Upper lobe of right lung (tissue), 1 donor: ENCODE measurements around the gene HRC. TPM values are rescaled to one million over a fixed set of nuclear protein-coding genes. Genes with fewer than 3 reads are reported as not detected.
A peak's percentile ranks its signal among the peaks of the same experiment; 100 is the strongest.

ENCODE experiments used
- ATAC-seq: fragments of 200-7000 bp; cut with Tn5 transposase; one replicate; pipeline ENCODE4 v1.9.1; 2020; ENCODE audit warnings: mild to moderate bottlenecking, moderate library complexity
- DNase-seq: peaks from one replicate; pipeline ENCODE4 v3.0.0-alpha.2; 2020
- H3K27ac ChIP-seq: fragments of 200-600 bp; one replicate; pipeline ENCODE4 v1.8.0; 2022
- H3K27me3 ChIP-seq: fragments of 200-600 bp; one replicate; pipeline ENCODE4 v1.8.0; 2022; ENCODE audit warnings: mild to moderate bottlenecking
- H3K36me3 ChIP-seq: fragments of 200-600 bp; one replicate; pipeline ENCODE4 v1.8.0; 2022
- H3K4me1 ChIP-seq: fragments of 200-600 bp; one replicate; pipeline ENCODE4 v1.8.0; 2022
- H3K4me3 ChIP-seq: fragments of 200-600 bp; one replicate; pipeline ENCODE4 v1.8.0; 2022; ENCODE audit warnings: mild to moderate bottlenecking
- H3K9me3 ChIP-seq: fragments of 200-600 bp; one replicate; pipeline ENCODE4 v1.8.0; 2022
- intact Hi-C: fragments of 100-400 bp; cut with DNase I; formaldehyde crosslinking; loops from one replicate; pipeline ENCODE4 v1.11.0; 2022
- total RNA-seq: library from RNA; stranded (reverse); fragmentation: NEBNext Ultra II Directional; extraction: Animal tissue kit (Norgen Biotek cat#: 25700); gene quantifications from one replicate; pipeline ENCODE4 v1.2.1, GENCODE V29; 2021
- TF ChIP-seq, protein P1 (sequence below): fragments of 200-600 bp; IDR thresholded peaks from one replicate; pipeline ENCODE4 v1.8.0; 2022; ENCODE audit warnings: antibody characterized with exemption
- donor health status: DM: no; HTN: yes; CAD: no; lungs with severe emphysema.

HRC gene
- total RNA-seq, 1 donor from 2014 or later = 2.2 TPM

DNA sequence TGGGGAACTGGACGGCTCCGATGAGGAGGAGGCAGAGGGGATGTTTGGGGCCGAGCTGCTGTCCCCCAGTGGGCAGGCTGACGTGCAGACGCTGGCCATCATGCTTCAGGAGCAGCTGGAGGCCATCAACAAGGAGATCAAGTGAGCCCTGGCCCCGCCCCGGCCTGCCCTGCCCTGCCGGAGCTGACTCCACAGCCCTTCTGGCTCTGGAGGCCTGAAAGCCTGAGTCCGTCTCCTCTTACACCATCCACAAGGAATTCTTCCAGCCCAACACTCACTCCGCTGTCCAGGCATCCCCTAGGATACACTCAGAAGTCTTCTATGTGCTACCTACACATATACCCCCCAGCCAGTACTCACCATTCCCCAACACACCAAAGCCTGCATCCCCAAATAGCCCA is 18.4 kb downstream of the HRC start:
- Histone ChIP-seq H3K36me3 (no peaks in the 10 kb centered on the region), H3K4me1 (peaks cover 10% of the 10 kb centered on the region), H3K4me3 (no peak overlapping the region), H3K27me3 (no peaks in the 10 kb centered on the region), H3K9me3 (no peaks in the 10 kb centered on the region), H3K27ac (peak overlapping the region; percentile 24)
- intact Hi-C loops = no loop called here
- DNase-seq = no peak
- peak; percentile 1 for ATAC-seq
- TF ChIP-seq, protein P1, sequence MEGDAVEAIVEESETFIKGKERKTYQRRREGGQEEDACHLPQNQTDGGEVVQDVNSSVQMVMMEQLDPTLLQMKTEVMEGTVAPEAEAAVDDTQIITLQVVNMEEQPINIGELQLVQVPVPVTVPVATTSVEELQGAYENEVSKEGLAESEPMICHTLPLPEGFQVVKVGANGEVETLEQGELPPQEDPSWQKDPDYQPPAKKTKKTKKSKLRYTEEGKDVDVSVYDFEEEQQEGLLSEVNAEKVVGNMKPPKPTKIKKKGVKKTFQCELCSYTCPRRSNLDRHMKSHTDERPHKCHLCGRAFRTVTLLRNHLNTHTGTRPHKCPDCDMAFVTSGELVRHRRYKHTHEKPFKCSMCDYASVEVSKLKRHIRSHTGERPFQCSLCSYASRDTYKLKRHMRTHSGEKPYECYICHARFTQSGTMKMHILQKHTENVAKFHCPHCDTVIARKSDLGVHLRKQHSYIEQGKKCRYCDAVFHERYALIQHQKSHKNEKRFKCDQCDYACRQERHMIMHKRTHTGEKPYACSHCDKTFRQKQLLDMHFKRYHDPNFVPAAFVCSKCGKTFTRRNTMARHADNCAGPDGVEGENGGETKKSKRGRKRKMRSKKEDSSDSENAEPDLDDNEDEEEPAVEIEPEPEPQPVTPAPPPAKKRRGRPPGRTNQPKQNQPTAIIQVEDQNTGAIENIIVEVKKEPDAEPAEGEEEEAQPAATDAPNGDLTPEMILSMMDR = no peak

DNA sequence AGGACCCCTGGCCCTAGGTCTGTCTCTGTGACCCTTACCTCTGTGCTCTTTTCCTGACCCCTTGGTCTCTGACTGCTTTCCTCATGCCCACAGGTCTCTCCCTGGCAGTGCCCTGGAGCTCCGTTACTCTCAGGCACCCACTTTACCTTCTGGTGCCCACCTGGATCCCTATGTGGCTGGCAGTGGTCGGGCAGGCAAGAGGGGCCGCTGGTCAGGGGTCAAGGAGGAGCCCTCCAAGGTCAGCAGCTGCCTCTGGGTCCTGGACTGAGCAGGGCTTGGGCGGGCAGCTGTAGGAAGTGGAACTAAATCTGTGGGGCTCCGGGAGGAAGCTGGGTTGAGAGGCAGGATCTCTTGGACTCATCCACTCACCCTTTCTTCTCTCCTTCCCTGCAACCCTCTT is 19.5 kb downstream of the HRC start:
- H3K36me3 ChIP-seq = no peaks in the 10 kb centered on the region
- no peaks in the 10 kb centered on the region for H3K27me3 ChIP-seq
- DNase-seq (no peak), ATAC-seq (no peak)
- TF ChIP-seq, protein P1 = no peak
- no peak overlapping the region for H3K4me3 ChIP-seq
- H3K4me1 ChIP-seq = peaks cover 10% of the 10 kb centered on the region
- H3K9me3 ChIP-seq = no peaks in the 10 kb centered on the region
- H3K27ac ChIP-seq = no peak overlapping the region
- intact Hi-C loops = no loop called here

DNA sequence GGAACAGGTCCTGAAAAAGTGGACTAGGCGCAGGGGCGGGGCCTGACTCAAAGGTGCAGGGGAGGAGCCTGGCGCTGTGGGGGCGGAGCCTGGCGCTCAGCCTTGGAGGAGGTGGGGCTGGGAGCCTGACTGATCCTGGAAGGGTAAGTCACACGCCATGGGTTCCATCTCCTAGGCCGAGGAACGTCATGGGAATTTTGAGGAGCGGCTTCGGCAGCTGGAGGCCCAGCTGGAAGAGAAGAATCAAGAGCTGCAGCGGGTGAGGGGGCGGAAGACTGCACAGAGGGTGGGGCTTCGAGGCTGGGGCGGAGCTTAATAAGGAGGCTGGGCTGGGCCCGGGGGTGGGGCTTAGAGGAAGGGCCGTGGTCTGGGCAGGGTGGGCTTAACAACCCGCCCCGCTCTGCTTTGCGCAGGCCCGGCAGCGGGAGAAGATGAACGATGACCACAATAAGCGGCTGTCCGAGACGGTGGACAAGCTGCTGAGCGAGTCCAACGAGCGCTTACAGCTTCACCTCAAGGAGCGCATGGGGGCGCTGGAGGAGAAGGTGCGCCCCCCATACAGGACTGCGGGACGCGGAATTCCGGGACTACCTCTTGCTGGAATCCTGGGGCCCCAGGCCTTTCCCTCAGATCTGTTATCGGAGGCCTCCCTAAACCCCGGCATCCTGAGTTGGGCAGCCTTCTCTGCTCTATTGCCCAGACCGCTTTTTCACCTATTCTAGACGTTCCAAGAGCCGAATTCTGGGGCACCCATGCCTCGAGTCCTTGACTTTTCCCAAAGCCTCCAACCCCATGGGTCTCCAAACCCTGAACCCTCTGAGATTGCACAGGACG is 21.4 kb downstream of the HRC start:
- peak overlapping the region; percentile 36 for H3K4me3 ChIP-seq
- H3K36me3 ChIP-seq = no peaks in the 10 kb centered on the region
- intact Hi-C loops = no loop called here
- no peaks in the 10 kb centered on the region for H3K9me3 ChIP-seq
- H3K27me3 ChIP-seq = no peaks in the 10 kb centered on the region
- peak; percentile 86 for ATAC-seq
- H3K27ac ChIP-seq = no peak overlapping the region
- TF ChIP-seq, protein P1 = peak; percentile 7
- DNase-seq = peak; percentile 91
- H3K4me1 ChIP-seq = peaks cover 10% of the 10 kb centered on the region

DNA sequence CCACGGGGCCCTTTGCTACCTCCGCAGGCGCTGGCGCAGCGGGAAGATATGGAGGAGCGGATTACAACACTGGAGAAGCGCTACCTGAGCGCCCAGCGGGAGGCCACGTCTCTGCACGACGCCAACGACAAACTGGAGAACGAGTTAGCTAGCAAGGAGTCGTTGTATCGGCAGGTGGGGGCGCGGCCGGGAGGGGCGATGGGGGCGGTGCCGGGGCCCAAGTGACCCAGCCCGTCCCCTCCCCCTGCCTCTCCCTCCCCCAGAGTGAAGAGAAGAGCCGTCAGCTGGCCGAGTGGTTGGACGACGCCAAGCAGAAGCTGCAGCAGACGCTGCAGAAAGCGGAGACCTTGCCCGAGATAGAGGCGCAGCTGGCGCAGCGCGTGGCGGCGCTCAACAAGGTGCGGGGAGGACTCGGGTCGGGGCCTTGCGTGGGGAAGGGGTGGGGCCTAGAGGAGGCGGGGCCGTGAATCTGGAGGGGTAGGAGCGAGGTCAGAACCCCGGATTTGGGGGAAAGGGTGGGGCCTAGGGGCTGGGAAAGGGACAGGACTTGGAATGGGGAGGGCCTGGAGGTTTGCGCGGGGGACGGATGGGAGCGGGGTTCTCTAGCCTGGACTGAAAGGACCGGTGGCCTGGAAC is 22.1 kb downstream of the HRC start:
- Histone ChIP-seq H3K4me1 (peaks cover 15% of the 10 kb centered on the region), H3K27me3 (no peaks in the 10 kb centered on the region), H3K27ac (no peak overlapping the region), H3K36me3 (no peaks in the 10 kb centered on the region), H3K9me3 (no peaks in the 10 kb centered on the region), H3K4me3 (peak overlapping the region; percentile 36)
- DNase-seq (peak; percentile 79), ATAC-seq (peak; percentile 51)
- intact Hi-C loops = no loop called here
- TF ChIP-seq, protein P1 = no peak

DNA sequence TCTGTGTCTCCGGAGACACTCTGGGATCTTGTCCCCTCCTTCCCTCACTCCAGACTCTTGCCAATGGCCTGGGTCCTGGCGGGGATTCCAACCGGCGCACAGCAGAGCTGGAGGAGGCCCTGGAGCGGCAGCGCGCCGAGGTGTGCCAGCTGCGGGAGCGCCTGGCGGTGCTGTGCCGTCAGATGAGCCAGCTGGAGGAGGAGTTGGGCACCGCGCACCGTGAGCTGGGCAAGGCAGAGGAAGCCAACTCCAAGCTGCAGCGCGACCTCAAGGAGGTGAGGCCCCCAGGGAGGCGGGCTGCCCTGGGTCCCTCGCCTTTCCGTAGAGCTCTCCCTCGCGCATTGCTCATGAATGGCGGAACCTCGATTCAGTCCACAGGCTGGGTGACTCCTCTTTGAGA is 24.9 kb downstream of the HRC start:
- no peaks in the 10 kb centered on the region for H3K36me3 ChIP-seq
- no peak overlapping the region for H3K27ac ChIP-seq
- no peak for DNase-seq
- no peaks in the 10 kb centered on the region for H3K9me3 ChIP-seq
- H3K4me3 ChIP-seq = no peak overlapping the region
- intact Hi-C loops = no loop called here
- ATAC-seq = no peak
- peaks cover 15% of the 10 kb centered on the region for H3K4me1 ChIP-seq
- TF ChIP-seq, protein P1 = no peak
- no peaks in the 10 kb centered on the region for H3K27me3 ChIP-seq
